Measurements from ENCODE around the gene CFAP299. TPM values are rescaled to one million over a fixed set of nuclear protein-coding genes. Genes with fewer than 3 reads are reported as not detected.

CFAP299 gene
- total RNA-seq, 1 donor from 2014 or later, result not detected

GRCh38 chr4:80412322-80412721 is 76.8 kb downstream of the CFAP299 start:
- DNase-seq (ENCODE audit: low read depth, low spot score), result no peak
- no peaks in the 10 kb centered on the region for H3K9me3 Mint-ChIP-seq
- no peaks in the 10 kb centered on the region for H3K36me3 Mint-ChIP-seq (ENCODE audit: low read depth)
- no peak overlapping the region for H3K4me3 Mint-ChIP-seq
- H3K27me3 Mint-ChIP-seq (ENCODE audit: low read depth), result peaks cover 6% of the 10 kb centered on the region
- no peak for TF ChIP-seq CTCF (conservative IDR thresholded peaks at IDR 0.05)
- no peak overlapping the region for H3K27ac Mint-ChIP-seq (ENCODE audit: unreplicated experiment)
- no peaks in the 10 kb centered on the region for H3K4me1 Mint-ChIP-seq

GRCh38 chr4:80413086-80413485 is 77.6 kb downstream of the CFAP299 start:
- Mint-ChIP-seq H3K27me3 (ENCODE audit: low read depth) (peaks cover 6% of the 10 kb centered on the region), H3K36me3 (ENCODE audit: low read depth) (no peaks in the 10 kb centered on the region), H3K4me3 (no peak overlapping the region), H3K9me3 (no peaks in the 10 kb centered on the region), H3K27ac (ENCODE audit: unreplicated experiment) (no peak overlapping the region), H3K4me1 (no peaks in the 10 kb centered on the region)
- no peak for TF ChIP-seq CTCF (conservative IDR thresholded peaks at IDR 0.05)
- no peak for DNase-seq (ENCODE audit: low read depth, low spot score)

- peaks cover 2% of the 10 kb centered on the region for H3K9me3 Mint-ChIP-seq
Measured at GRCh38 chr4:80417019-80417418, 81.5 kb downstream of the CFAP299 start.

GRCh38 chr4:80419946-80420345 is 84.4 kb downstream of the CFAP299 start:
- Mint-ChIP-seq H3K27me3 (ENCODE audit: low read depth) (no peaks in the 10 kb centered on the region), H3K36me3 (ENCODE audit: low read depth) (no peaks in the 10 kb centered on the region), H3K4me3 (no peak overlapping the region), H3K27ac (ENCODE audit: unreplicated experiment) (no peak overlapping the region), H3K9me3 (peaks cover 2% of the 10 kb centered on the region), H3K4me1 (no peaks in the 10 kb centered on the region)
- no peak for TF ChIP-seq CTCF (conservative IDR thresholded peaks at IDR 0.05)
- no peak for DNase-seq (ENCODE audit: low read depth, low spot score)

More at GRCh38 chr4:80417019-80417418, 81.5 kb downstream of the CFAP299 start:
- no peak for TF ChIP-seq CTCF (conservative IDR thresholded peaks at IDR 0.05)
- H3K4me3 Mint-ChIP-seq, result no peak overlapping the region
- DNase-seq (ENCODE audit: low read depth, low spot score), result no peak
- no peak overlapping the region for H3K27ac Mint-ChIP-seq (ENCODE audit: unreplicated experiment)
- no peaks in the 10 kb centered on the region for H3K4me1 Mint-ChIP-seq
- no peaks in the 10 kb centered on the region for H3K27me3 Mint-ChIP-seq (ENCODE audit: low read depth)
- no peaks in the 10 kb centered on the region for H3K36me3 Mint-ChIP-seq (ENCODE audit: low read depth)

GRCh38 chr4:80420638-80421037 is 85.1 kb downstream of the CFAP299 start:
- Mint-ChIP-seq H3K27ac (ENCODE audit: unreplicated experiment) (no peak overlapping the region), H3K4me3 (no peak overlapping the region), H3K9me3 (peaks cover 2% of the 10 kb centered on the region), H3K27me3 (ENCODE audit: low read depth) (no peaks in the 10 kb centered on the region), H3K4me1 (peaks cover 4% of the 10 kb centered on the region), H3K36me3 (ENCODE audit: low read depth) (no peaks in the 10 kb centered on the region)
- no peak for DNase-seq (ENCODE audit: low read depth, low spot score)
- no peak for TF ChIP-seq CTCF (conservative IDR thresholded peaks at IDR 0.05)

All from neural crest cell (in vitro differentiated cells).